NCI-H146 treated with DMSO at 0.1 percent for 48 hours (cell line): ENCODE data around the gene EXT2.

ENCODE experiments used
- DNase-seq: peaks from one replicate; lab custom pipeline; 2025; ENCODE audit not compliant: unreplicated experiment; lab: John Stamatoyannopoulos, UW

The EXT2 gene

DNA sequence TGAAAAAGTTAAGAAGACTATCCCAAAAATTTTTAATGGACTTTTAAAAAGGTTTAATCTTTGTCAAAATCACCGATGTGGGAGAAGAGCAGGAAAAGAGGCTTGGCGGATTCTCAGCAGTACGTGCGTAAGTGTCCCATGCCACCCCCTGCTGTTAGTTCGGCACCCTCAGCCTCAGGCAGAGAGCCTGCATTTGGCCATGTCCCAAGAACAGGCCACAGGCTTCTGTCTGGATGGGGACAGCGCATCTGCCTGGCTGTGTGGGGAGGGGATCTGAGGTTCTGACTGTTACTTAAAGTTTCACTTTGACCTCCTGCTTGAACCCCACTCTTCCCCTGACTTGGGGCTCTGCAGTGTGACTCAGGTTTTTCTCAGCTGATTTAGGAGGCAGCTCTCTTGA lies 35.3 kb downstream of the EXT2 start:
- no peak for DNase-seq

DNA sequence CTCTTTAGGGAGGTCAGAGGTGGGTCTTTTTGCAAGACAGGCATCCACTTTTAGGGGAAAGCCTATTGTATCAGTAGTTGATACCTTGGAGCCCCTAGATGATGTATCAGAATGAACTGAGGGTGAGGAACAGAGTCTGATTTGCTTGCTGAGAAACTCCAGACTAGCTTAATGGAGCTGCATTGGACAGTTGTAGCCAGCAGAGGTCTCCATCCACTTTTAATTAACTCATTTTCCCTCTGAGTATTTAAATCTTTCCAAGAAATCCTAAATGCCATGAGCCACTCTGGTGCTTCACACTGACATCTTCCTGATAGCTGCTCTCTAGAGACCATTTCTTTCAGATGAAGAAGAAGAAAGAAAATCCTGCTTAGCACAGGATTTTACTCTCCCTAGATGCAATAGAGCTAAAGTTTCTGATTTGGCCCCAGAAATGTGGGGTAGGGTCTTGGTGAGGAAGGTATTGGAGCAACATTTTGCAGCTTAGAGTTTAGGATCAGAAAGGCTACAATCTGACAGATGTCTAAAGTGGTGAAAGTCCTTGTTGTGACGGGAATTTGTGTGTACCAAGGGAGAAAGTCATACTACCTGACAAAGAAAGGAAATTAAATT lies 38.0 kb downstream of the EXT2 start:
- DNase-seq: no peak

DNA sequence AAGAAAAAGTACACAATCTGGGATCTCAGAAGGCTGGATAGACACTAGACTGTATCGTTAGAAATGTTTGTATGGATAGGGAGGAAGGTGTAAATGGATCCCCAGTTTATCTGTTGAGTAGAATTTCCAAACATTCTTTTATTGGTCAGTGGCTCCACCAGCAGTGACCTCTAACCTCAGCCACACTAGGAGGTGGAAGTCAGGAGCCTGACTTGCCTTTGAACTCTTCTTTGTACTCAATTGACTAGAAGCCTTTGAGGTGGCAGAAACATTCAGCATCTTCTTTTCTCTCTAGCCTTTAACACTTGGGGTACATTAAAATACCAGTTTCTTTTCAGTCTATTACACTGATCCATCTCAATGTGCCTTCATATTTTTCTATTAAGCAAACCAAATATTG lies 39.1 kb downstream of the EXT2 start:
- DNase-seq: no peak

DNA sequence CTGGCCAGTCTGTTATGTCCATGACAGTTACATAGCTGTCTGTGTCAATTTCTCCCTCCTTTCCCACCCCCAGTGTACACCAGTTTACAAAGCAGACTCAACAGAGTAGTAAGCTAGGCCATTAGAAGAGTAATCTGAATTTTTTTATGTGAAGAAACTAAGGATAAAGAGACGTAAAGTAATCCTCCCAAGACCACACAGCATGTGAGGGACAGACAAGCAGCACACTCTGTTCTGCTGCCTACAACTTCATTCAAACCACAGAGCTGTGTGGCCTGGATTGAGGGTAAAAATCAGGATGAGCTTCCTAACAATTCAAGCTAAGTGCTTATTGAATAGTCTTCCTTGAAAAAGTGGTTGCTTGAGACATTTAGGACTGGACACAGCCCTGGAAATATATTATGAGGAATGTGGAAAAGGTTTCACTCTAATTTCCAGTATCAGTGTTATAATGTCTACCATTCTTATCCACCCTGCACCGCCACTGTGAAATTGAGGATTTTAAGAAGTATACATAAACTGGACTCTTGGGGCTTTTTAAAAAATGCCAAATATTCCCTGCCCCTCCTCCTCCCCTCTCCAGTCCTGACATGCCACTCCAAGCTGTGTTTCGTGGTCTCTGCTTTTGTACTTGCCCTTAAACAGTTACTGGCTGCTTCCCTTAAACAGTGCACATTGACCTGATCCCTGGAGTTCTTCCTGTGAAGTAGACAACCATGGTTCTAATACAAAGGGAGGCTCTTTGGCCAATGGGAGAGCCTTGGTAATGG lies 40.9 kb downstream of the EXT2 start:
- no peak for DNase-seq

DNA sequence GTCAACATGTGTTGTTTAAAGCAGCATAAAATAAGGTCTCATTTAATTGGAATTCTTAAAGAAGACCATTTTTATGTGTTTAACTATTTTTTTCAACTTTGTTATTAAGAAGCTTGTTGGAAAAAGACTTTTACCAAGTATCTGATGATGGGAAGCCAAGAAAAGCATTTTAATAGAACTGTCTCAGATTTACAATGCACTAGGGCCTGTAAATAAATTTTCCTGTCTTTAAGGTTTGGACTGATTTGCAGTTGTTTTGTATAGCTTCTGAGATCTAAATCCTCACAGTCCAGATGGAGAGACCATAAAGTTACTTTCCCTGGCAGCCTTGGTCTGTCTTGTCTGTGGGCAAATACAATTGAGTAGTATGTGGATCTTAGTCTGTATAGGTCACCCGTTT lies 41.6 kb downstream of the EXT2 start:
- no peak for DNase-seq

DNA sequence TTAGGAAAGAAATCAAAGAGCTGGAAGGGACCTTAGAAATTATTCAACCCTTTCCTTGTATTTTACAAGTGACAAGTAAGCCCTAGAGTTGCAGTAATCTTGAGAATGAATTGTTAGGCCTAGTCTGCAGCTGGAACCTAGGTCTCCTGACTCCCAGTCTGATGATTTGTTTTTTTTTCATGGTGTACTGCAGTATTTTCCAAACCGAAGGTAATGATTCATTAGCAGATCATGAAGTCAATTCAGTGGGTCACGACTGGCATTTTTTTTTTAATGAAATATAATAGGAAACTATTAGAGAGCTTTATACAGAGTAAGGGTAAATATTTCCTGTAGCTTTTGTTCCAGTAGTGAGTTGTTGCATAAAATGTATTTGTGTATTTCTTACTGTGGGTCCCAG lies 42.8 kb downstream of the EXT2 start:
- no peak for DNase-seq

DNA sequence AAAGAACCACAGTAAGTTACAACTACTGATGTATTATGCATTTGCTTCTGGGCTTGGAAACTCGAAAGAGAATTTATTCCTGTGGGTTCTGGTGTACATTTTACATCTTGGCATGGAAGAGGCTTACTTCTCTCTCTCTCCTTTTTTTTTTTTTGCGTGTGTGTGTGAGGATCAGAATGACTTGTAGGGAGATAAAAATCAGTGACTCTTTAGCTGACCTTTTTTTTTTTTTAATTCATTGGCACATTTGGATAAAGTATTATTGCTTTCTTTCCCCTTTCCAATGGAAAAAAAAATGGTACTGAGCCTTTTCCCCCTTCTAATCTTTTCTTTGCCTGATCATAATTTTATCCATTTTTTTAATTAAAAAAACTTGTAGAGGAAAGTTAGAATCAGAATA lies 43.5 kb downstream of the EXT2 start:
- DNase-seq: no peak

DNA sequence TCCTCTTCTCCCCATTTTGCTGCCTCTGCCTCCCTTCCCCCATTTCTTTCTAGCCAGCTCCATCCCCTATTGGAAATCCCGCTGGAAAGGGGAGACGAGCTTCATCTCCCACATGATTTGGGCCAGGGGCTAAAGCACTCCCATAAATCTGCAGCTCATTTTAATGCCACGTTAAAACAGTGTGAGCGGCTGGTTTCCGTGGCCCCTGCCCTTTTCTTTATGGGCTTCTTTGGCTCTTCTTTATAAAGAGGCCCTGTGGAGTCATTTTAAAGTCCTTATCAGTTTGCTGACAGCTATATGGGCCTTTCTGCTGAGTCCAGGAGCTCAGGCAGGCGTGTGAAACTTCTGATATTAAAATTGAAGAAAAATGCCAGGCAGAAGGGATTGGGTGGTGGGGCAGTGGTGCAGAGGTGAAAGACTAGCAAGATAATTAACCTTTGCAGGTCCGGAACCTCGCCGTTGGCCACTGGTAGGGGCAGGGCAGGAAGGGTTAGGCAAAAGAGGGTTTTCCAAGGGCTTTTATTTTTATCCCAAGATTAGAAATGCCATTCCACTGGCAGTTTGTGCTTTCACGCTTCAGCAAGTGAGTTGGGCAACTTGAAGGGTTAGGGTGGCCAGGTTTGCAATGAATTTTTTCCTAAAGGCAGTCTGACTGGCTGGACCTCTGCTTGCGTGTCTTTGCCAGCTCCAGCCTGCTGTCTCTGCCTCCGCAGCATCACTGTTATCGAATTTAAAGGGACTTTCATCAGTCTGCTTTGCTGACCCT lies 44.3 kb downstream of the EXT2 start:
- DNase-seq: no peak

DNA sequence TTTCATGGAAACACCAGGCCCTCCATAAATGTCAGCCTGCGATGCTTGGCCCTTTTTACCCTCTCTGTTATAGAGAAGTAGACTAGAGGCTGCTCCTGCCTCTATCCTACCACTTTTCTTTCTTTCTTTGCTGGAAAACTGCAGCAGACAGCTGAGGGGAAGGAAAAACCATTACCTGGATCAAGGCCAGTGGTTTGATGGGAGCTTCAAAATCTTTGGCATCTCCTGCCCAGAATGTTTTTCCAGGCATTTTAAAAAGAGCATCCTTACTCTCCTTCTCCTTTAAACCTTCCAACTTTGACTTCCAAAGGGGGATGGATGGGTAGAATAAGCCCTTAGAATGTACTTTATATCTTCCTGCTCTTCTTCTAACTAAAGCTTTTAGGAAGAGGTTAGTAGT lies 44.9 kb downstream of the EXT2 start:
- no peak for DNase-seq

DNA sequence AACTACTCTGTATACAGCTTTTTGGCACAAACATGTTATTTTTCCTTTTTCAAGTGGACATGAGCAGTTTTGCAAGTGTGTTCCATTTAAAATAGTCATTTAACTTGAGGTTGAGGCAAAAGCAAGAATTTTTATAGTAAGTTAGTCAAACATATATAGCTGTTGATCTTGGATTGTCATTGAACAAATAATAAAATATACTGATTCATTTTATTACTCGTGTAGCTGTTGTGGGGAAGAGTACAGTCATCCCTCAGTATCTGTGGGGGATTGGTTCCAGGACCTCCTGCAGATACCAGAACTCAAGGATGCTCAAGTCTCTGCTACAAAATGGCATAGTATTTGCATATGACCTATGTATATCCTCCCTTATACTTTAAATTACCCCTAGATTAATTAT lies 45.3 kb downstream of the EXT2 start:
- DNase-seq: no peak

DNA sequence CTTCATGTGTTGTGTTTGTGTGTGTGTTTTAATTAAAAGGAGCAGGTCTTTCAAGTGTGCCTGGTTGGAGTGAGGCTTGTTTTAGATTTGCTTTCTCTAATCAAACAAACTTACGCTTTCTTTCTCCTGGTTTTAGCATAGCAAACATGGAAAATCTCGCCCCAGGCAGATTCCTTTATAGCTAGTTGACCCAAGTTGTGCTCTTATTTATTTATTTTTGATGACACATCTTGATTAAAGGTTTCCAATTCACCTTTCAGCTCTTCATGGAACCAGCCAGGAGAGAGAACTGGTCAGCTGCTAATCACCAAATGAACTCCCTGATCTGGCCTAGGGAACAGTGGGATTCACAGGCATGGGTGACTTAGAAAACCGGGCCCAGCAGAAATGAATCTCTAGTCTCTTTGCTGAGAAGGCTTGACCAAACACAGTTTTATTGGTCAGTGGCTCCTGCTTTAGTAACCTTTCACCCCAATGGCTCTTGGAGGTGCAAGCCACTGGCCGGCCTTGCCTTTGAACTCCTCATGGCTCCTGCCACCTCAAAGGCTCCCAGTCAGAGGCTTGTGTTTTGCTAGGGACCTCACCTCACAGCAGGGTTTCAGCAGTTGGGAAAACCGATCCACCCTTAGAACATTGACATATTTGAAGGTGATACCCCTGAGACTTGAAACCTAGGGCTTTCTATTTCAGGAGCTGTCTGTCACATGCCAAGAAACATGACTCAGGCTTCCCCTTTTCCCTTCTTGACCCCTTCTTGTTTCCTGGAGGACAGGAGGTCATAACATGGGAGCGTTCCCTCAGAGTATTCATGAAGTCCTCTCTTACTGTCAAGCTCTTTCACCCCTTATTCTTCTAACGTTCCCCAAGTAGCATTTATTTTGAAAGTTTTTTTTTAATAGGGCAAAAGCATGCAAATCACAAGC lies 48.8 kb downstream of the EXT2 start:
- DNase-seq: no peak

DNA sequence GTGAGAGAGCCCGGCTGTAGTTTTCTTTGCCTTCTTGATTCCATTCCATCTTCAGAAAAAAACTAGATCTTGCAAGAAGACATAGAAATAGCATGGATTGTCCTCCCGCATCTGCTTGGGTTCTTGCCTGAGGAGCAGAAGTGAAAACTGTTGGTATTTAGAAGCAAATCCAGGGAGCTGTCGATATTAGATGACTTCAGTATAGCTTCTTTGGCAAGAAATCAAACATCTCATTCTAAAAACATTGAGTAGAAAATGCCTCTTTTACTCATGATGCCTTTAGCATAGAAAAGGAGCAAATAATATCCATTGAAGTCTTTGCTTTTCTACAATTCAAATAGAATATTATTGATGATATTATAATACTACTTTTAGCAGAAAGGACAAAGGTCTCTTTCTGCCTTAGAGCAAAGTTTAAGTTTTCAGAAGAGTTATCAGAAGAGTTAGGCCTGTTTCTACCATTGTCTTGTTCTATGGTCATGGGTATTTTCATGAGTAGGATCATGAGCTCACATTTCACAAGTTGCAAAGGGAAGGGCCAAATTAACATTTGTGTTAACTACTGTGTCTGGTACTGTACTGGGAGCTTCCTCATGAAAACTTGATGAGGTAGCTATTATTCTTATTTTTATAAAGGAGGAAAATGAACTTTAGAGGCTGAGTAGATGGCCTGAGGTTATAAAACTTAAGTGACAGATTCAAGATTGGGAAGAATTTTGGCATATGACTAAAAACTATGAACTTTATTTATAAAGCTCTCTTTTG lies 49.7 kb downstream of the EXT2 start:
- DNase-seq: no peak

DNA sequence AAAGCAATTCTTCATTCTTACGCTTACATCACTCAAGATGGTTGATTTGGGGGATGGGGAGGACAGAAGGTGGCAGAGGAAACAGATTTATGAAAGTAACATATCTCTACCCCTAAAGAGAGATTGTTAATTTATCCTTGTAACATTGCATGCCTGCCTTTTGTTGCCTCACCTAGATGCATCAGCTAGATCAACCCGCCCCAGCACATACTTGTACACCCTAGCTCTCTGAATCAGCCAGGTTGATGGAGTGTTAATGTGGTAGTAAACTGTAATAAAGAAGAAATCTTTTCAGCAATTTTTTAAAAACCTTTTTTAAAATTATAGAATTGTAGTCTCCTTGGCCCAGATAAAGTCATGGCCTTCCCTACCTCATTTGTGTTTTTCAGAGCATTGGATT lies 51.5 kb downstream of the EXT2 start:
- no peak for DNase-seq

DNA sequence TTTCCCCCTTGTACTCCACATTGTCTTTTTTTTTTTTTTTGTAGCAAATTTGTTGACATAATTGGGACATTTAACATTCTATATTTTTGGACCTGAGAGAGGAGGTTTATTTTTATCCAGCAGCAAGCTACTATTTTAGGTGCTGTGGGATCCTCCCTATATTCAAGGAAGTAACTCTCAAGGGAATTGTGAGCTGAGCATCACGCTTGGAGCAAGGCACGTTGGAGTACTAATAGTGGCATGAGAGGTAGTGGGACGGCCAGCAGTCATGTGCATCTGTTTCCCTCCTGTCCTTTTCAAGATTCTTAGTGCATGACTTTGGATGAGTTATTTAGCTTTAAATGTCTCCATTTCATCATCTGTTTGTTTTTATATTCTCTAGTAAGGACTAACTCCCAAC lies 52.3 kb downstream of the EXT2 start:
- no peak for DNase-seq

DNA sequence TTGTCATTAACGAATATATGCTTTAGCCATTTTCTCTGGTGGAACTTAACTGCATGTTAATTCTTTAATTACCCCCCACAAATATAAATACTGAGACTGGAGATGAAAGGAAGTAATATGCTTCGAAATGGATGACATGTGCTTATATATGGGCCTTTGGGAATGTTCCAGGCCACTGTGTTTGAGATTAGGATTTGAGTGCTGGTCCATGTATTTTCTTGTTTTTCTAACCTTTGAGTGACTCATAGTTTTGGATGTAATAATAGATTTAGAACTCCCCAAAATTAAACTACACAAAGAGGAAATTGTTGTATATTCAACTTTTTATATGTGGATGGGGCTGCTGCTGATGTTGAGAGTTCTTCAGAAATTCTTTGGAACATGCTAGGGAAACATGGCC lies 54.2 kb downstream of the EXT2 start:
- no peak for DNase-seq

DNA sequence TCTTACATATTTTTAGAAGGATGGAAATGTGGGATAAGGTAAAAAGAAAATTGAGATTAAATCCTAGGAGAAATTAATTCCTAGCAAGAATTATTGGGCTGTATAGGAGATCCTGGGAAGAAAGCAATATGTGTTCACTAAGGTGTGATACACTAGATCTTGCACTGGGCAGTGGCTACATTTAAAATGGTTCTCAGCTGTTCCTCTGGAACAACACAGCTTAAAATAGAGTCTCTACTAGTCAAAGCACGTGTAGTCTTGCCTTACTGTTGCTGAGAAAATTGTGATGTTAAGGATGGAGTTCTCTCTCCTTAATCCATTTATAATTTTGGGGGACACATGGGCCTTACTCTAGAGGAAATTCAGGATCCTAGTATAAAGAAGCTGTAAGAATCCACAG lies 54.9 kb downstream of the EXT2 start:
- no peak for DNase-seq

DNA sequence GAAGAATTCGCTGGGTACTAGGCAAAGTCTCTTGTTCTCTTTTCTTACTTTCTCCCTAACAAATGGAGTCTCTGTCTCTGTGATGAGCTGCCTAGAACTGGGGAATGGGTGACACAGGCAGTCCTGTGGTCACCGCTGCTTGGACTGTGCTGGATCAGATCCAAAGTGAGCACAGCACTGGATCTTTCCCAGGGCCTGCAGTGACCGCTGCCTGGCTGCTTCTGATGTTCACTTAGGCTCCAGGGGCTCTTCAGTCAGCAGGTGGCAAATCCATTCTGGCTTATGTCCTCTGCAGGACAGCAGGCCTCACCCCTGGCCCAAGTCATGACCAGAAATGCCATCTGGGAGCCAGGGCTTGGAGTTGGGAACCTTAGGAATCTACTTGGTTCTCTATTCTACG lies 61.5 kb downstream of the EXT2 start:
- DNase-seq: no peak

DNA sequence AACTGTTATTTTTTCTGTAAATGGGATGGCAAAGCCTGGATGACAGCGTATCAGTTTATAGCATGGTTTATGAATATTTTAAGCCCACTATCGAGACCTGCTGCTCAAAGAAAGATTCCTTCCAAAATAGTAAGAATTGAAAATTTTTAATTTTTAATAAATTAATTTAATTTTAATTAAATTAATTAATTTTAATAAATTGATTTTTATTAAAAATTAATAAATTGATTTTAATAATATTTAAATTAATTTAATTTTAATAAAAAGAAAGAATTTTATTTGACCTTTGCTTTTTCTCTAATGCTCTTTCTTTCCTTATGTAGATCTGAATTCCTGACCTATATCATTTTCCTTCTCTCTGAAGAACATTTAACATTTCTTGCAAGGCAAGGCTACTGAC lies 62.9 kb downstream of the EXT2 start:
- DNase-seq: no peak

DNA sequence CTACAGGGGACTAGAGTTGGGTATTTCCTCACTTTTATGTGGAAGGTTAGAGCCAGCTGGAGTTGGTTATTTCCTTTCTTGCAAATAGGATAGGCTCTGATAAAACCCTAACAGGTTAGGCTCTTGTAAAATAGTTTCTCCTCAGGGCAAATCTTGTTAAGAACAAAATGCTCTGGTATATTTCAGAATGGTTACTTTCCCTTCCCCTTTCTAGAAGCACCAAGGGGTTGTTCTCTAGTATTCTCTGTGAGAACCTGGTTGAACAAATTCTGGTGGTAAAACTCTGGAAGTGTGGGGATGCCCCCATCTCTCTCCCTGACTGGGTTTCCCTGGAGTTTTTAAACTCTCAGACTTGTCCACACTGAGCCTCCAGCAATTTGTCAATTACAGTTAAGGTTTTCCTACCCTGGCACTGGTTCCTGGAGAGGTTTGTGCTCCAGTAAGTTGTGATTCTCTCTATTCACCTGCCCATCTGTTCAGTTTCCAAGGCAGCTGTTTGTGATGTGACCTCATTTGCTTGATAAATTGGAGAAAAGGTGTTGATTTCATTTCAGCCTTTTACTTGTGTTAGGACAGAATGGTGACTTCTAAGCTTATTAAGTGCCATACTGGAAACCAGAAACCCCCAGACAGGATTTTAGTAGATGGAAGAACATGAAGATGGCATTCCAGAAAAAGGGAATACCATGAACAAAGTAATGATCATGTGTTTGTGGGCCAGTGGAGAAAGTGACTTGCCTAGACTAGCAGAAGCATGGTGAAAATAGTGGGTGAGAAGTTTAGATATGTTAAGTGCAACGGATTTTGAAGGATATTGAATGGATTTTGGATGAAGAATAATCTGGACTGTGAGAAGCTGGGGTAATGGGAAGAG lies 64.6 kb downstream of the EXT2 start:
- DNase-seq: no peak

DNA sequence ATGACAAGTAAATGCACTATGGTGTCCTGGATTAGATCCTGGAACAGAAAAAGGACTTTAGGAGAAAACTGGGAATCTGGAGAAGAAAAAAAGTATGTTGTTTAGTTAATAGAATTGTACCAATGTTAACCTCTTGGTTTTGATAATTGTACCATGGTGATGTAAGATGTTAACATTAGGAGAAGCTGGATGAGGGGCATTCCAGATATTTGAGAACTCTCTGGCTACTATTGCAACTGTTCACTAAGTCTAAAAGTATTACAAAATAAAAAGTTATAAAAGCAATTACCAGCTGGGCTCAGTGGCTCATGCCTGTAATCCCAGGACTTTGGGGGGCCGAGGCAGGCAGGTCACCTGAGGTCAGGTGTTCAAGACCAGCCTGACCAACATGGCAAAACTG lies 66.5 kb downstream of the EXT2 start:
- no peak for DNase-seq
